Ovary (tissue), 3 donors: ENCODE data around the gene SAFB2.

Experiments used
- CTCF ChIP-seq, 3 donors: fragments of 450-650 bp in 2 of 3; fragments of 200-600 bp in 1 of 3; IDR thresholded peaks; one replicate each; pipeline versions ENCODE4 v1.5.1 to v1.8.0; 2016 to 2022; ENCODE audit warnings: antibody characterized with exemption in 3 of 3, mild to moderate bottlenecking in 1 of 3
- EP300 ChIP-seq: sonication (generic); formaldehyde crosslinking; IDR thresholded peaks from one replicate; pipeline ENCODE4 v1.6.1; 2017; ENCODE audit warnings: antibody characterized with exemption
- POLR2A ChIP-seq: fragments of 450-650 bp; IDR thresholded peaks from one replicate; pipeline ENCODE4 v1.6.1; 2017; ENCODE audit warnings: antibody characterized with exemption, mild to moderate bottlenecking, moderate library complexity
- donor health status: DM: no; HTN: no; CAD: no.

DNA sequence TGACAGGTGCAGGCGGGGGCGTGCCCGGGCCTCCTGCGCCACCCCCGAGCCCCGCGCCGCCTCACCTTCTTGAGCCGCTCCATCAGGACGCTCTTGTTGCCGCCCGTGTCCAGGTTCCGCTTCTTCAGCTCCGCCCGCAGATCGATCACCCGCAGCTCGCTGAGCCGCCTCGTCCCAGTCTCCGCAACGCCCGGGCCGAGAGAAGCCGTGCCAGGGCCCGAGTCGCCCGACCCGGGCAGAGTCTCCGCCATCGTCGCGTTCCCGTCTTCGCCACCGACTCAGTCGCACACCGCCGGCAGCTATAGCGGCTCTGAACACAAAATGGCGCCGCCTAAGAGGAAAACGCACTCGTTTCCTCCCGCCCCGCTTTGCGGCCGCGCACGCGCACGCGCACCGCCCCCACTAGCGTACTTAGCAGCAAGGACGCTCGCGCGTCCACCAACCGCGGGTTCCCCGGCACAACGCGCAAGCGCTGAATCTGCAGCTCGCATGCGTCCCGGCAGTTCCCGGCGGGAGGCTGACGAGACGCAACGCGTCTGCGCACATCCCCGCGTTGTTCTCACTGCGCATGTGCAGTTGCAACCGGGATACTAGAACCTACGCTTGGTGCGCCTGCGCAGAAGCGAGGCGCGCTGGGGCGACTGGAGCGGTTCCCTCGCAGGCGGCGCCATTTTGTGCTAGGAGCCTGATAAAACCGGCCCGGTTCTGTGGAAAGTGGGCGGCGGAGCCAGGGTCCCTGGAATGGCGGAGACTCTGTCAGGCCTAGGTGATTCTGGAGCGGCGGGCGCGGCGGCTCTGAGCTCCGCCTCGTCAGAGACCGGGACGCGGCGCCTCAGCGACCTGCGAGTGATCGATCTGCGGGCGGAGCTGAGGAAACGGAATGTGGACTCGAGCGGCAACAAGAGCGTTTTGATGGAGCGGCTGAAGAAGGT, at the start of gene SAFB2, which contains the start of gene SAFB:
- TF ChIP-seq CTCF (IDR thresholded peaks at IDR 0.05), result no peak
- peak; percentile 91 for TF ChIP-seq POLR2A
- peak; percentile 14 for TF ChIP-seq EP300
